Measurements from ENCODE around the gene CNTNAP4.

DNA sequence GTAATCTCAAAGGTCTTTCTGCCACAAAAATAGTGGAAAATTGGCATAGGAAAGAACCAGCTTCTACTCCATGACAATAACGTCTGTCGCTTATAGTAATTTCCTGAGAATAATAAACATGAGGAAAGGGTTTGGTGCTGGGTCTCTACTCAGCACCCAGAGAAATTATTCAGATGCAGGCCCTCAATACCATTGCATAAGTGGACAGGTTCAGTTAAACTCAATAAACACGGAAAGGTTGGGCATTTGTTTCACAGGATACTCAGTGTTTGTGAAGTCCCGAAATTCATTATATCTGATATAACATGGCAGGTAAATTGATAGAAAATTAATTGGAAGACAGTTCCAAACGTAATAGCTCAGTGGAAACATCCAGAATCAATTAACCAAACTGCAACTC lies 254.0 kb downstream of the CNTNAP4 start:
- TF ChIP-seq, protein P1, sequence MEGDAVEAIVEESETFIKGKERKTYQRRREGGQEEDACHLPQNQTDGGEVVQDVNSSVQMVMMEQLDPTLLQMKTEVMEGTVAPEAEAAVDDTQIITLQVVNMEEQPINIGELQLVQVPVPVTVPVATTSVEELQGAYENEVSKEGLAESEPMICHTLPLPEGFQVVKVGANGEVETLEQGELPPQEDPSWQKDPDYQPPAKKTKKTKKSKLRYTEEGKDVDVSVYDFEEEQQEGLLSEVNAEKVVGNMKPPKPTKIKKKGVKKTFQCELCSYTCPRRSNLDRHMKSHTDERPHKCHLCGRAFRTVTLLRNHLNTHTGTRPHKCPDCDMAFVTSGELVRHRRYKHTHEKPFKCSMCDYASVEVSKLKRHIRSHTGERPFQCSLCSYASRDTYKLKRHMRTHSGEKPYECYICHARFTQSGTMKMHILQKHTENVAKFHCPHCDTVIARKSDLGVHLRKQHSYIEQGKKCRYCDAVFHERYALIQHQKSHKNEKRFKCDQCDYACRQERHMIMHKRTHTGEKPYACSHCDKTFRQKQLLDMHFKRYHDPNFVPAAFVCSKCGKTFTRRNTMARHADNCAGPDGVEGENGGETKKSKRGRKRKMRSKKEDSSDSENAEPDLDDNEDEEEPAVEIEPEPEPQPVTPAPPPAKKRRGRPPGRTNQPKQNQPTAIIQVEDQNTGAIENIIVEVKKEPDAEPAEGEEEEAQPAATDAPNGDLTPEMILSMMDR (IDR thresholded peaks at IDR 0.05; ENCODE audit: poor library complexity) = no peak
- TF ChIP-seq EZH2phosphoT487 (IDR thresholded peaks at IDR 0.05; ENCODE audit: low read depth, severe bottlenecking, unreplicated experiment) = no peak
- no peak for TF ChIP-seq EZH2 (IDR thresholded peaks at IDR 0.05; ENCODE audit: borderline replicate concordance)
